HG03095 (cell line): ENCODE results near the gene SGCG.
A peak's percentile ranks its signal among the peaks of the same experiment; 100 is the strongest.
"Not testable (repeated sequence)": the region's sequence is repeated elsewhere in the genome, so short reads cannot be mapped to it uniquely, and the experiment has no call there.

Experiments used
- ATAC-seq: cut with Tn5 transposase; IDR thresholded peaks from one replicate; pipeline ENCODE4 v1.9.1; 2021; ENCODE audit warnings: moderate library complexity; ENCODE audit not compliant: unreplicated experiment

The SGCG gene

GRCh38 chr13:23203516-23203915, 22.7 kb downstream of the SGCG start:
- no peak for ATAC-seq

DNA sequence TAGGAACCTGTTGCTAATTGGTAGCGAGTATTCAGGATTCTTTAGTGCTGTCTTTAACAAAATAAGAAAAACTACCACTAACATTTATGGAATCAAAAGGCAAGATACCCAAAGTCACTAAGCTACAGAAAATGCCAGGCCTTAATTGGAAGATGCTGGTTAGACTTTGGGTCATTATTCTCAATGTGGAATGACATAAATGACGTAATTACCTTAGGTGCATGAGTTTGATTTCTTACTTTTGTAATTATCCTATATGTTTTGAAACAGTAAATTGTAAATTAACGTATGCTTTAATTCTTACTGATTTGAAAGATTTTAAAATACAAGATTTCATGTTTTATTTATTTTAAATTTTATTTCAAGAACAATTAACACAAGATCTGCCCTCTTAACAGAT, 25.0 kb downstream of the SGCG start:
- ATAC-seq, result no peak

DNA sequence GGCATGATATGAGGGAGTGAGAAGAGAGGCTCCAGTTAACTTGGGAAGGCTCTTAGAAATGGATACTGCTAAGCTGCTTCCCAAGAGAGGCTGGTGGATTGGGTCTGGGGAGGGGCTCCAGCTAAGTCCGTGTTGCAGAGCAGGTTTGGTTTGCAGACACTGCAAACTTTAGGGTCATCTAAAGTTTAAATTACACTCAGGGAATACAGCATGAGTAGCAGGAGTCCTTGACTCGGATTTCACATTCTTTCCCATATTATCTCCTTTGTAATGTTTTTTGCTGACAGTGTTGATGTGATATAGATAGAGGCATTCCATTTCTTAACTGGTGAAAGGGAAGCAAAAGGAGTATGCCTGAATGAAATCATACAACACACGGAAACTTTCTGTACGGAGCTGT, 31.9 kb downstream of the SGCG start:
- no peak for ATAC-seq

- ATAC-seq, result no peak
Measured at GRCh38 chr13:23231241-23231640, 50.5 kb downstream of the SGCG start.

DNA sequence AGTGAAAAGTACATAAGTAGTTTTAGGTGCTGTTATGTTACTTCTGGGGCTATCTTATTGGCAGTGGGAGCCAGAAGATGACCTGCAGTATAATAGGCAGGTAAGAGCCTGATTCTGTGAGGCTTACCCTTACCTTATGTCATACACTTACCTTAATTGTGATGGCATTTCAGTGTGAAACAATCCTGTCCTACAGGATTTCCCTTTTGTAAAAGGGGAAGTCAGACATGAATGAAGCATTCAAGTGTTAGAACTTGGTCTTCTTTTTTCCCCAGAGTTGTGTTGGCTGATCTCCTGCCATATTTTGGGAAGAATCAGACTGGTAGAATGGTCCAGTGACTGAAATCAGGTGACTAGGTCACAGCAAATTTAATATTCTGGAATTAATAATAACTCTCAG, 55.2 kb downstream of the SGCG start:
- ATAC-seq, result no peak

- no peak for ATAC-seq
Measured at GRCh38 chr13:23243066-23243465, 62.3 kb downstream of the SGCG start.

- ATAC-seq, result not testable (repeated sequence)
Measured at GRCh38 chr13:23248410-23248809, 67.6 kb downstream of the SGCG start.

GRCh38 chr13:23254506-23254905, 73.7 kb downstream of the SGCG start:
- no peak for ATAC-seq

DNA sequence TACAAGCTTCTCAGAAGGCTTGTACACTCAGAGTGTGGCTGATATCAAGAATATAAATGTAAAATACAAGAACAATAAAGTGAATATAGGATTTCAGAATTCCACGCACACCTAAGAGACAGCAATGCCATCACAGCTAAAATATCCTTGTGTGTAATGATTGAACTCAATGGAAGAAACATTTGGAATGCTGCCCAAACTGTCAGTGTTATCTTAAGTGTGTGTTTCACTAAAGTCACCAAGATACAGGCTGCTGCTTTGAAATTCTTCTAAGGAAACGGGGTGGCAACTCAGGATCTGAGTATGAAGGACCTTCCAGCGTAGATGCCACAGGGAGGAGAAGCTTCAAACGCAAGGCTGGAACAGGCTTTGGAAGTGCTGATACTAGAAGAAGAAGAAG, 86.8 kb downstream of the SGCG start:
- ATAC-seq, result no peak

DNA sequence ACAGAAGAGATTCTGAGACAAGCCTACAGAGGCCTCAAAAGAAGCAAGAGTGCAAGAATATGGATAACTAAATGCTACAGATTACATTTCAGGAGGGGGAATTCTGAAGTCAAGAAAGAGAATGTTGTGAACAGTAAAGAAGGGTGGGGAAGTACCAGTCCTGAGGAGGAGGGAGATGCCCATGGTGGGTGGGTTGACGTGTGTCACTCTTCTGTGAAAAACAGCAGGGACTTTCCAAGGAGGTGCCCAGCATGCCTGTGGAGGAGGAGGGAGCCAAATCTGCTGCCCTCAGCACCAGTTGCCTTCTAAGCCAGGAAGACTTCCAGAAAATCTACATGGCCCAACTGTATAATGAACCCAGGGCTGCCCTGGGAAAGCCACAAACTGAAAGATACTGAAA, 87.7 kb downstream of the SGCG start:
- ATAC-seq, result peak; percentile 67

- no peak for ATAC-seq
Measured at GRCh38 chr13:23271331-23271730, 90.6 kb downstream of the SGCG start.

- ATAC-seq, result no peak
Measured at GRCh38 chr13:23273498-23273897, 92.7 kb downstream of the SGCG start.

GRCh38 chr13:23279321-23279720, 98.5 kb downstream of the SGCG start:
- ATAC-seq, result no peak

- no peak for ATAC-seq
Measured at GRCh38 chr13:23288564-23288963, 107.8 kb downstream of the SGCG start.

GRCh38 chr13:23288995-23289394, 108.2 kb downstream of the SGCG start:
- ATAC-seq, result no peak

DNA sequence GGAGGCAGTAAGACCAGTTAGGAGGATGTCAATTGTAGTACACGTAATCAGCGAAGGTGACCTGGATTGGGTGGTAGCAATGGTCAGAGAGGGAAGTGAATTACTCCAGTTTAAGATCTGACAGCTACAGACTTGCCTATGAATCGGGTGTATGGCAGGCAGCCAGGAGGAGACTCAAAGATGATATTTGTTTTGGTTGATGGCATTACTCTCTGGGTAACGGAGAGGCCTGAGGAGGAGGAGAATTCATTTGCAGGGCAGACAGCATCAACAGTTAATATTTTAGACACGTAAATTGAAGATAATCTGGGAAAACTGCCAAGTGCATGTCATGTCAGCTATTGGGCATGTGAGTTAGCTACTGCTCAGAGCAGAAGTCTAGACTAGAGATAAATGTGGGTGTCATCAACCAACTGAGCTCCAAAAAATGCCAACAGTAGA, 109.2 kb downstream of the SGCG start:
- no peak for ATAC-seq

DNA sequence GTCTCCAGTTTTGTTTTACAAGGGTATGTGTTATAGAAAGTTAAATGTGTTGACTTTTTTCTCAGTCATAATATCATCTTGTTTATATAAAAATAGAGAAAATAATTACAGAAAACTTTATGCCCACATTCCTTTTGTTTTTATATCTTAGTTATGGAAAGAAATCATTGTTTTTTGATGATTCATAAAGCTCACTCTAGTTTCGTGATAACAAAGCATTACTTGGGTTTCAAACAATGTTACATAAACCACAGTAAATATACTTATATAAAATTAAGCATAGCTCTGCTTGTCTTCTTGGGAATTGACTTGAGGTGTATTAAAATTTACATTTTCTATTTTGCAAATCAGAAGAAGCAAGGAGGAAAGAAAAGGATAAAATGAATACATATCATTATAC, 111.8 kb downstream of the SGCG start:
- ATAC-seq, result no peak

GRCh38 chr13:23314837-23315236, 134.1 kb downstream of the SGCG start:
- ATAC-seq, result not testable (repeated sequence)

- no peak for ATAC-seq
Measured at GRCh38 chr13:23319883-23320224, 139.1 kb downstream of the SGCG start.

DNA sequence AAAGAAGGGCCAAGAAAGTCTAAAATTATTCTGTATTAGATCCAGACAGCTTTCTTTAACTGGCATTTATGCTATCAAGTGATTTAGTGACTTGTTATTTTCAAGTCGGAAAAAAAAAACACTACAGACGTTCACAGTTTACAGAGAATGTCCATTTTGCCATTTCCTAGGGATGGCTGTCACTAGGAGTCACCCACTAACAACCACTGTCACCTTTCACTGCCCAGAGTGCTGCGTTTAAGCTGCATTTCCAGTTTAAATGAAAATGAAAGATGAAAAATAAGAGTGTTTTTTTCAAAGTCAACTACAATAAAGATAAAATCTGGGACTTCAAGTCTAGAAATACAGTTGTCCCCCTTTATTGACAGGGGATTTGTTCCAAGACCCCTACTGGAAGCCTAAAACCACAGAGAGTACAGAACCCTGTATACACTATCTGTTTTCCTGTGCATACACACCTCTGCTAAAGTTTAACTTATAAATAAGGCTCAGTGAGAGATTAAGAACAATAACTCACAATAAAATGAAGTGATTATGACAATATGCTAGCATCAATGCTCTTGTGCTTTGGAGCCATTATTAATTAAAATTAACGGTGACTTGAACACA, 140.3 kb downstream of the SGCG start:
- peak; percentile 3 for ATAC-seq

GRCh38 chr13:23321535-23322241, 140.9 kb downstream of the SGCG start:
- ATAC-seq, result peak; percentile 72

- ATAC-seq, result no peak
Measured at GRCh38 chr13:23322353-23323336, 141.9 kb downstream of the SGCG start.
